OCI-LY1 (cell line): Measurements from ENCODE around the gene FLYWCH1.

Experiments
- CTCF ChIP-seq: fragments of 200-600 bp; sonication (generic), shearing (Covaris generic); IDR thresholded peaks from 2 replicates; pipeline ENCODE4 v1.5.1; 2017; ENCODE audit warnings: mild to moderate bottlenecking, antibody characterized with exemption, low read length, moderate library complexity, mixed read lengths
- EZH2 ChIP-seq: fragments of 200-600 bp; sonication (generic), shearing (Covaris generic); IDR thresholded peaks from 2 replicates; pipeline ENCODE4 v1.8.0; 2017; ENCODE audit warnings: borderline replicate concordance, mixed run types, mild to moderate bottlenecking, antibody characterized with exemption, low read length, moderate library complexity, mixed read lengths

- TF ChIP-seq CTCF = no peak
- TF ChIP-seq EZH2 = no peak
Measured at GRCh38 chr16:2896480-2897010, 15.2 kb upstream of the FLYWCH1 start.
